Sigmoid colon (tissue), 4 donors: ENCODE measurements around the gene KL.

Experiments
- EP300 ChIP-seq, 4 donors: sonication (generic); formaldehyde crosslinking; IDR thresholded peaks; one replicate each; pipeline ENCODE4 v1.6.1; 2017; ENCODE audit warnings: antibody characterized with exemption in 4 of 4
- POLR2A ChIP-seq, 2 donors: fragments of 450-650 bp; IDR thresholded peaks; one replicate each; pipeline ENCODE4 v1.6.1; 2016; ENCODE audit warnings: antibody characterized with exemption in 2 of 2, mild to moderate bottlenecking in 2 of 2, moderate library complexity in 2 of 2
- POLR2AphosphoS5 ChIP-seq, 4 donors: sonication (generic); formaldehyde crosslinking; IDR thresholded peaks; one replicate each; pipeline ENCODE4 v1.6.1; 2017; ENCODE audit warnings: antibody characterized with exemption in 4 of 4
- TF ChIP-seq, protein P1 (sequence below), 4 experiments: fragments of 450-650 bp in 3 of 4; fragments of 200-600 bp in 1 of 4; IDR thresholded peaks; one replicate each; pipeline ENCODE4 v1.5.1; 2016 to 2019; ENCODE audit warnings: antibody characterized with exemption in 4 of 4, mild to moderate bottlenecking in 3 of 4, moderate library complexity in 2 of 4

DNA sequence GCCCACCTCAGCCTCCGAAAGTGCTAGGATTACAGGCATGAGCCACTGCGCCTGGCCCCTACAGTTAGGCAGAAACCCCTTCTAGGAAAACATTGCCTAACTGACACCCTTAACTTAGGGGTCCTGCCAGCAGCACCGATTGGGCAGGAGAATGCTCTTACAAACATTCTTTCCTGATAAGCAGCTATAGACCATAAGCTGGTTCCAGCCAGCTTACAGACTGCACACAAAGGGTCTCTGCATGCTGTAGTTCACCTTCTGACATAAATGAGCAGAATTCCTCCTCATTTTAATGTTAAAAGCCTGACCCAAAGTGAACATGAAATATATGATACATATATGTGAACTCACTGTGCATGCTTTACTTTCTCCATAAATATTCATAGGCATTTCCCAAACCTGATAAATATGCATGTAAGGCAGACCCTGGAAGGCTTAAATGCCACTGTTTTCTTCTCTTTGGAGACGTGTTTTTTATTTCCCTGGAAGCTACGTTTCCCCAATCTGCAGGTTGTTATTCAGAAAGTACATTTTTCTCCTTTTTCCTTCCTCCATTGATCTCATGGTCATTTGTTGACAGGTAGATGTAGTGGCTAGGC, 48.5 kb upstream of the KL start:
- TF ChIP-seq, protein P1, sequence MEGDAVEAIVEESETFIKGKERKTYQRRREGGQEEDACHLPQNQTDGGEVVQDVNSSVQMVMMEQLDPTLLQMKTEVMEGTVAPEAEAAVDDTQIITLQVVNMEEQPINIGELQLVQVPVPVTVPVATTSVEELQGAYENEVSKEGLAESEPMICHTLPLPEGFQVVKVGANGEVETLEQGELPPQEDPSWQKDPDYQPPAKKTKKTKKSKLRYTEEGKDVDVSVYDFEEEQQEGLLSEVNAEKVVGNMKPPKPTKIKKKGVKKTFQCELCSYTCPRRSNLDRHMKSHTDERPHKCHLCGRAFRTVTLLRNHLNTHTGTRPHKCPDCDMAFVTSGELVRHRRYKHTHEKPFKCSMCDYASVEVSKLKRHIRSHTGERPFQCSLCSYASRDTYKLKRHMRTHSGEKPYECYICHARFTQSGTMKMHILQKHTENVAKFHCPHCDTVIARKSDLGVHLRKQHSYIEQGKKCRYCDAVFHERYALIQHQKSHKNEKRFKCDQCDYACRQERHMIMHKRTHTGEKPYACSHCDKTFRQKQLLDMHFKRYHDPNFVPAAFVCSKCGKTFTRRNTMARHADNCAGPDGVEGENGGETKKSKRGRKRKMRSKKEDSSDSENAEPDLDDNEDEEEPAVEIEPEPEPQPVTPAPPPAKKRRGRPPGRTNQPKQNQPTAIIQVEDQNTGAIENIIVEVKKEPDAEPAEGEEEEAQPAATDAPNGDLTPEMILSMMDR (IDR thresholded peaks at IDR 0.05): no peak
- TF ChIP-seq POLR2A (IDR thresholded peaks at IDR 0.05) (no peak), EP300 (IDR thresholded peaks at IDR 0.05) (no peak), POLR2AphosphoS5 (IDR thresholded peaks at IDR 0.05) (no peak)
